K562 (cell line): Measurements from ENCODE around the gene DNASE1L1. TPM values are rescaled to one million over a fixed set of nuclear protein-coding genes. Genes with fewer than 3 reads are reported as not detected.

Source experiments
- ADNP ChIP-seq: fragments of 200-800 bp; sonication (Bioruptor generic); IDR thresholded peaks from 2 replicates; pipeline ENCODE4 v1.6.1; 2016; ENCODE audit warnings: missing genetic modification characterization, missing compliant biosample characterization
- CBX3 ChIP-seq, 2 experiments: IDR thresholded peaks; 1 replicate in 1 of 2; 2 replicates in 1 of 2; pipeline ENCODE4 v1.6.1; 2012; ENCODE audit warnings: inconsistent platforms in 2 of 2, low read length in 2 of 2, borderline replicate concordance in 1 of 2, control low read depth in 1 of 2
- CC2D1A ChIP-seq: fragments of 450-650 bp; IDR thresholded peaks from 2 replicates; pipeline ENCODE4 v1.6.1; 2017; ENCODE audit warnings: mild to moderate bottlenecking
- CCAR2 ChIP-seq: fragments of 200-400 bp; formaldehyde crosslinking; IDR thresholded peaks from 2 replicates; pipeline ENCODE4 v1.6.1; 2017; ENCODE audit warnings: mild to moderate bottlenecking, low read depth, low read length
- NR2C1 ChIP-seq, 2 experiments: fragments of 450-650 bp; IDR thresholded peaks; 2 replicates each; pipeline ENCODE4 v1.6.1; 2017; ENCODE audit warnings: mild to moderate bottlenecking in 2 of 2, antibody characterized with exemption in 1 of 2, inconsistent platforms in 1 of 2, missing compliant biosample characterization in 1 of 2, missing genetic modification characterization in 1 of 2
- RERE ChIP-seq: sonication (generic); formaldehyde crosslinking; IDR thresholded peaks from 2 replicates; pipeline ENCODE4 v1.8.0; 2023; ENCODE audit warnings: missing genetic modification reagents, mild to moderate bottlenecking, borderline replicate concordance
- SPI1 ChIP-seq: IDR thresholded peaks from 2 replicates; pipeline ENCODE4 v1.6.1; 2011; ENCODE audit warnings: low read depth, low read length, control low read depth, borderline replicate concordance
- ZEB2 ChIP-seq: fragments of 450-650 bp; IDR thresholded peaks from 2 replicates; pipeline ENCODE4 v1.6.1; 2016
- polyA plus RNA-seq, 8 experiments: library from polyadenylated mRNA; depleted of rRNA in 4 of 8; stranded (reverse) in 5 of 8; unstranded in 3 of 8; fragments of >200 nt; fragmentation: Nextera tagmentation in 2 of 8; fragmentation: Illumina TruSeq in 1 of 8; extraction: Ambion mirVana in 2 of 8; extraction: Trizol in 1 of 8; gene quantifications; 2 replicates each; pipeline versions ENCODE4 v1.2.1 to v1.2.3, GENCODE V29; 2011 to 2014; ENCODE audit warnings: inconsistent platforms in 1 of 8, missing spikeins in 1 of 8
- total RNA-seq, 7 experiments: library from RNA; depleted of rRNA in 6 of 7; stranded (reverse); fragments of >200 nt in 6 of 7; fragmentation: Illumina TruSeq in 2 of 7; extraction: Trizol in 2 of 7; gene quantifications; 2 replicates each; pipeline versions ENCODE4 v1.2.1 to v1.2.3, GENCODE V29; 2011 to 2021; ENCODE audit warnings: low replicate concordance in 1 of 7
- TF ChIP-seq, protein P1 (sequence below): IDR thresholded peaks from 3 replicates; pipeline ENCODE4 v1.6.1; 2011; ENCODE audit warnings: borderline replicate concordance, mild to moderate bottlenecking, moderate library complexity; ENCODE audit not compliant: insufficient read length; ENCODE audit errors: extremely low read depth
- TF ChIP-seq, protein P2 (sequence below): fragments of 450-650 bp; formaldehyde crosslinking; IDR thresholded peaks from 2 replicates; pipeline ENCODE4 v1.4.0; 2020; ENCODE audit warnings: mild to moderate bottlenecking, moderate library complexity
- TF ChIP-seq, protein P3 (sequence below): fragments of 450-650 bp; IDR thresholded peaks from 2 replicates; pipeline ENCODE4 v1.6.1; 2016; ENCODE audit warnings: antibody characterized with exemption
- TF ChIP-seq, protein P4 (sequence below), 2 experiments: fragments of 200-800 bp in 1 of 2; sonication (Bioruptor generic) in 1 of 2; sonication (generic) in 1 of 2; formaldehyde crosslinking in 1 of 2; IDR thresholded peaks in 1 of 2; conservative IDR thresholded peaks in 1 of 2; 2 replicates each; pipeline versions ENCODE4 v1.5.0 to v1.6.1; 2016 to 2020; ENCODE audit warnings: missing compliant biosample characterization in 1 of 2, missing genetic modification characterization in 1 of 2, missing genetic modification reagents in 1 of 2

The DNASE1L1 gene
- total and polyA plus RNA-seq, 9 of the 15 experiments (the other 6 are each of a cell fraction or from before 2014, with no cell fraction given), result 0.73 to 12.6 (median 7.9) TPM

GRCh38 chrX:154368630-154369448 lies 40.2 kb downstream of the DNASE1L1 start (continued):
- TF ChIP-seq, protein P1, sequence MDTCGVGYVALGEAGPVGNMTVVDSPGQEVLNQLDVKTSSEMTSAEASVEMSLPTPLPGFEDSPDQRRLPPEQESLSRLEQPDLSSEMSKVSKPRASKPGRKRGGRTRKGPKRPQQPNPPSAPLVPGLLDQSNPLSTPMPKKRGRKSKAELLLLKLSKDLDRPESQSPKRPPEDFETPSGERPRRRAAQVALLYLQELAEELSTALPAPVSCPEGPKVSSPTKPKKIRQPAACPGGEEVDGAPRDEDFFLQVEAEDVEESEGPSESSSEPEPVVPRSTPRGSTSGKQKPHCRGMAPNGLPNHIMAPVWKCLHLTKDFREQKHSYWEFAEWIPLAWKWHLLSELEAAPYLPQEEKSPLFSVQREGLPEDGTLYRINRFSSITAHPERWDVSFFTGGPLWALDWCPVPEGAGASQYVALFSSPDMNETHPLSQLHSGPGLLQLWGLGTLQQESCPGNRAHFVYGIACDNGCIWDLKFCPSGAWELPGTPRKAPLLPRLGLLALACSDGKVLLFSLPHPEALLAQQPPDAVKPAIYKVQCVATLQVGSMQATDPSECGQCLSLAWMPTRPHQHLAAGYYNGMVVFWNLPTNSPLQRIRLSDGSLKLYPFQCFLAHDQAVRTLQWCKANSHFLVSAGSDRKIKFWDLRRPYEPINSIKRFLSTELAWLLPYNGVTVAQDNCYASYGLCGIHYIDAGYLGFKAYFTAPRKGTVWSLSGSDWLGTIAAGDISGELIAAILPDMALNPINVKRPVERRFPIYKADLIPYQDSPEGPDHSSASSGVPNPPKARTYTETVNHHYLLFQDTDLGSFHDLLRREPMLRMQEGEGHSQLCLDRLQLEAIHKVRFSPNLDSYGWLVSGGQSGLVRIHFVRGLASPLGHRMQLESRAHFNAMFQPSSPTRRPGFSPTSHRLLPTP, result no peak
- TF ChIP-seq CCAR2 (no peak), NR2C1 (IDR thresholded peaks at IDR 0.05) (no peak), NR2C1 (tag; IDR thresholded peaks at IDR 0.05) (no peak), CC2D1A (no peak), RERE (CRISPR knock-in tag) (no peak), SPI1 (peak; percentile 78), ZEB2 (peak; percentile 86), ADNP (tag) (no peak), CBX3 (IDR thresholded peaks at IDR 0.05; ENCODE audit: borderline replicate concordance in 1 of 2, low read length in 2 of 2) (no peak)
- TF ChIP-seq, protein P2, sequence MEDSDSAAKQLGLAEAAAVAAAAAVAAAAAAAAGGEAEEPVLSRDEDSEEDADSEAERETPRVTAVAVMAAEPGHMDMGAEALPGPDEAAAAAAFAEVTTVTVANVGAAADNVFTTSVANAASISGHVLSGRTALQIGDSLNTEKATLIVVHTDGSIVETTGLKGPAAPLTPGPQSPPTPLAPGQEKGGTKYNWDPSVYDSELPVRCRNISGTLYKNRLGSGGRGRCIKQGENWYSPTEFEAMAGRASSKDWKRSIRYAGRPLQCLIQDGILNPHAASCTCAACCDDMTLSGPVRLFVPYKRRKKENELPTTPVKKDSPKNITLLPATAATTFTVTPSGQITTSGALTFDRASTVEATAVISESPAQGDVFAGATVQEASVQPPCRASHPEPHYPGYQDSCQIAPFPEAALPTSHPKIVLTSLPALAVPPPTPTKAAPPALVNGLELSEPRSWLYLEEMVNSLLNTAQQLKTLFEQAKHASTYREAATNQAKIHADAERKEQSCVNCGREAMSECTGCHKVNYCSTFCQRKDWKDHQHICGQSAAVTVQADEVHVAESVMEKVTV (CRISPR knock-in tag), result no peak
- TF ChIP-seq, protein P3, sequence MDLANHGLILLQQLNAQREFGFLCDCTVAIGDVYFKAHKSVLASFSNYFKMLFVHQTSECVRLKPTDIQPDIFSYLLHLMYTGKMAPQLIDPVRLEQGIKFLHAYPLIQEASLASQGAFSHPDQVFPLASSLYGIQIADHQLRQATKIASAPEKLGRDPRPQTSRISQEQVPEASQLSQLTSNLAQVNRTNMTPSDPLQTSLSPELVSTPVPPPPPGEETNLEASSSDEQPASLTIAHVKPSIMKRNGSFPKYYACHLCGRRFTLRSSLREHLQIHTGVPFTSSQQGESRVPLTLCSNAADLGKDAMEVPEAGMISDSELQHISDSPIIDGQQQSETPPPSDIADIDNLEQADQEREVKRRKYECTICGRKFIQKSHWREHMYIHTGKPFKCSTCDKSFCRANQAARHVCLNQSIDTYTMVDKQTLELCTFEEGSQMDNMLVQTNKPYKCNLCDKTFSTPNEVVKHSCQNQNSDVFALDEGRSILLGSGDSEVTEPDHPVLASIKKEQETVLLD, result no peak
- TF ChIP-seq, protein P4, sequence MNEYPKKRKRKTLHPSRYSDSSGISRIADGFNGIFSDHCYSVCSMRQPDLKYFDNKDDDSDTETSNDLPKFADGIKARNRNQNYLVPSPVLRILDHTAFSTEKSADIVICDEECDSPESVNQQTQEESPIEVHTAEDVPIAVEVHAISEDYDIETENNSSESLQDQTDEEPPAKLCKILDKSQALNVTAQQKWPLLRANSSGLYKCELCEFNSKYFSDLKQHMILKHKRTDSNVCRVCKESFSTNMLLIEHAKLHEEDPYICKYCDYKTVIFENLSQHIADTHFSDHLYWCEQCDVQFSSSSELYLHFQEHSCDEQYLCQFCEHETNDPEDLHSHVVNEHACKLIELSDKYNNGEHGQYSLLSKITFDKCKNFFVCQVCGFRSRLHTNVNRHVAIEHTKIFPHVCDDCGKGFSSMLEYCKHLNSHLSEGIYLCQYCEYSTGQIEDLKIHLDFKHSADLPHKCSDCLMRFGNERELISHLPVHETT (CRISPR knock-in tag; conservative IDR thresholded peaks at IDR 0.05 in 1 of 2, IDR thresholded peaks at IDR 0.05 in 1 of 2), result peak in 1 of 2 experiments; percentile 53; a peak in 1 of 4 replicates
